K562 (cell line): ENCODE data around the gene COQ2. TPM values are rescaled to one million over a fixed set of nuclear protein-coding genes. Genes with fewer than 3 reads are reported as not detected.
A peak's percentile ranks its signal among the peaks of the same experiment; 100 is the strongest.

Source experiments
- C11orf30 ChIP-seq: fragments of 450-650 bp; IDR thresholded peaks from 2 replicates; pipeline ENCODE4 v1.6.1; 2016; ENCODE audit warnings: low read depth, mild to moderate bottlenecking
- CBX5 ChIP-seq: IDR thresholded peaks from 2 replicates; pipeline ENCODE4 v1.6.1; 2014; ENCODE audit warnings: low read depth, borderline replicate concordance
- CREM ChIP-seq: IDR thresholded peaks from 2 replicates; pipeline ENCODE4 v1.6.1; 2014; ENCODE audit warnings: antibody characterized with exemption, low read depth
- DDX20 ChIP-seq: fragments of 450-650 bp; IDR thresholded peaks from 2 replicates; pipeline ENCODE4 v1.6.1; 2016; ENCODE audit warnings: missing genetic modification characterization, low read depth, mild to moderate bottlenecking, missing compliant biosample characterization, moderate library complexity
- HDAC1 ChIP-seq, 2 experiments: fragments of 450-650 bp; IDR thresholded peaks; 2 replicates each; pipeline ENCODE4 v1.6.1; 2016 to 2017; ENCODE audit warnings: inconsistent platforms in 1 of 2, mild to moderate bottlenecking in 1 of 2, moderate library complexity in 1 of 2
- HLTF ChIP-seq: fragments of 450-650 bp; IDR thresholded peaks from 2 replicates; pipeline ENCODE4 v1.6.1; 2016
- HMG20A ChIP-seq: fragments of 450-650 bp; formaldehyde crosslinking; conservative IDR thresholded peaks from 2 replicates; pipeline ENCODE4 v1.4.0; 2020; ENCODE audit warnings: mild to moderate bottlenecking, mixed read lengths
- KAT7 ChIP-seq: sonication (generic); formaldehyde crosslinking; IDR thresholded peaks from 2 replicates; pipeline ENCODE4 v1.8.0; 2022; ENCODE audit warnings: missing genetic modification reagents, mild to moderate bottlenecking, borderline replicate concordance
- LARP7 ChIP-seq: fragments of 450-650 bp; IDR thresholded peaks from 2 replicates; pipeline ENCODE4 v1.6.1; 2016
- MEF2D ChIP-seq: conservative IDR thresholded peaks from 2 replicates; pipeline ENCODE4 v1.6.1; 2016; ENCODE audit warnings: low read depth, missing genetic modification characterization, missing compliant biosample characterization
- MTA3 ChIP-seq: fragments of 450-650 bp; formaldehyde crosslinking; IDR thresholded peaks from 2 replicates; pipeline ENCODE4 v1.6.1; 2017; ENCODE audit warnings: mild to moderate bottlenecking, borderline replicate concordance
- NFATC3 ChIP-seq: fragments of 450-650 bp; IDR thresholded peaks from 2 replicates; pipeline ENCODE4 v1.6.1; 2017; ENCODE audit warnings: mild to moderate bottlenecking
- PHF21A ChIP-seq: fragments of 450-650 bp; IDR thresholded peaks from 2 replicates; pipeline ENCODE4 v1.6.1; 2017; ENCODE audit warnings: low read depth, borderline replicate concordance
- SMARCA4 ChIP-seq: fragments of 450-650 bp; IDR thresholded peaks from 2 replicates; pipeline ENCODE4 v1.6.1; 2016
- SMARCE1 ChIP-seq: fragments of 450-650 bp; IDR thresholded peaks from 2 replicates; pipeline ENCODE4 v1.7.1; 2016; ENCODE audit warnings: mild to moderate bottlenecking
- TCFL5 ChIP-seq: fragments of 250-450 bp; sonication (Bioruptor Pico); conservative IDR thresholded peaks from 2 replicates; pipeline ENCODE4 v1.6.1; 2021; ENCODE audit warnings: mild to moderate bottlenecking, moderate library complexity, matching md5 sums
- TEAD4 ChIP-seq, 2 experiments: sonication (generic) in 1 of 2; formaldehyde crosslinking in 1 of 2; IDR thresholded peaks; 2 replicates each; pipeline versions ENCODE4 v1.6.1 to v1.8.0; 2012 to 2022; ENCODE audit warnings: borderline replicate concordance in 1 of 2, inconsistent platforms in 1 of 2, low read length in 1 of 2, mild to moderate bottlenecking in 1 of 2, missing genetic modification reagents in 1 of 2
- XRCC5 ChIP-seq: fragments of 200-400 bp; formaldehyde crosslinking; IDR thresholded peaks from 2 replicates; pipeline ENCODE4 v1.6.1; 2017; ENCODE audit warnings: low read depth, mild to moderate bottlenecking, low read length
- ZC3H8 ChIP-seq: fragments of 450-650 bp; IDR thresholded peaks from 2 replicates; pipeline ENCODE4 v1.6.1; 2017
- ZFP1 ChIP-seq: fragments of 450-650 bp; formaldehyde crosslinking; IDR thresholded peaks from 2 replicates; pipeline ENCODE4 v1.4.0; 2020; ENCODE audit warnings: mild to moderate bottlenecking, mixed read lengths
- ZNF124 ChIP-seq: sonication (generic); formaldehyde crosslinking; IDR thresholded peaks from 2 replicates; pipeline ENCODE4 v1.8.1; 2022; ENCODE audit warnings: missing genetic modification reagents
- ZNF232 ChIP-seq: sonication (generic); formaldehyde crosslinking; IDR thresholded peaks from 2 replicates; pipeline ENCODE4 v1.8.0; 2022; ENCODE audit warnings: mild to moderate bottlenecking, missing genetic modification reagents
- ZNF695 ChIP-seq: fragments of 450-650 bp; formaldehyde crosslinking; IDR thresholded peaks from 2 replicates; pipeline ENCODE4 v1.4.0; 2020; ENCODE audit warnings: mild to moderate bottlenecking, moderate library complexity
- polyA plus RNA-seq, 8 experiments: library from polyadenylated mRNA; depleted of rRNA in 4 of 8; stranded (reverse) in 5 of 8; unstranded in 3 of 8; fragments of >200 nt; fragmentation: Nextera tagmentation in 2 of 8; fragmentation: Illumina TruSeq in 1 of 8; extraction: Ambion mirVana in 2 of 8; extraction: Trizol in 1 of 8; gene quantifications; 2 replicates each; pipeline versions ENCODE4 v1.2.1 to v1.2.3, GENCODE V29; 2011 to 2014; ENCODE audit warnings: inconsistent platforms in 1 of 8, missing spikeins in 1 of 8
- total RNA-seq, 7 experiments: library from RNA; depleted of rRNA in 6 of 7; stranded (reverse); fragments of >200 nt in 6 of 7; fragmentation: Illumina TruSeq in 2 of 7; extraction: Trizol in 2 of 7; gene quantifications; 2 replicates each; pipeline versions ENCODE4 v1.2.1 to v1.2.3, GENCODE V29; 2011 to 2021; ENCODE audit warnings: low replicate concordance in 1 of 7
- TF ChIP-seq, protein P1 (sequence below): fragments of 450-650 bp; IDR thresholded peaks from 2 replicates; pipeline ENCODE4 v1.6.1; 2016; ENCODE audit warnings: mild to moderate bottlenecking
- TF ChIP-seq, protein P2 (sequence below): fragments of 450-650 bp; formaldehyde crosslinking; IDR thresholded peaks from 2 replicates; pipeline ENCODE4 v1.4.0; 2022; ENCODE audit warnings: mild to moderate bottlenecking, moderate library complexity
- TF ChIP-seq, protein P3 (sequence below), 3 experiments: IDR thresholded peaks in 2 of 3; conservative IDR thresholded peaks in 1 of 3; 2 replicates each; pipeline ENCODE4 v1.5.1; 2011 to 2012; ENCODE audit warnings: low read length in 3 of 3, mild to moderate bottlenecking in 3 of 3, control low read depth in 2 of 3, improper control_type of control experiment in 1 of 3, inconsistent platforms in 1 of 3, low read depth in 1 of 3, mixed read lengths in 1 of 3, moderate library complexity in 1 of 3; ENCODE audit not compliant: insufficient read depth in 2 of 3
- TF ChIP-seq, protein P4 (sequence below): sonication (generic); formaldehyde crosslinking; IDR thresholded peaks from 2 replicates; pipeline ENCODE4 v1.8.0; 2022; ENCODE audit warnings: missing genetic modification reagents, mild to moderate bottlenecking, borderline replicate concordance

Gene COQ2
- total and polyA plus RNA-seq, 9 of the 15 experiments (the other 6 are each of a cell fraction or from before 2014, with no cell fraction given) = 1.9 to 13.5 (median 11.8) TPM

DNA sequence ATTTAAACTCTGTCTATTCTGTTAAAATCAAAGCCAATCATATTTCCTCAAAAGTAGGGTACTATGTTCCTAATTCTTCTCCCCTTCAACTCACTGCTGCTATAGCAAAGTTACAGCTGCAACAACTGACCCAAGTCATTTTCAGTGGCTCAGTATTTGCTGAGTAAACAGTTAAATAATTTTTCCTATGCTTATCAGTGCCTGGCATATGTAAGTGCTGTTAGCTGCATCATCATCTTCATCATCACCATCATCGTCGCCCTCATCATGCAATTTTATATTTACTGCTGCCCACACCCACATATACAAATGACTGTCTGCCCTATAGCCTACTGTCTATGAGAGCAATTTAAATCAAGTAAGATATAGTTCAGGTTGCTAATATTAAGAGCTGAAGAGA, 21.9 kb downstream of the COQ2 start (continued):
- TF ChIP-seq, protein P1, sequence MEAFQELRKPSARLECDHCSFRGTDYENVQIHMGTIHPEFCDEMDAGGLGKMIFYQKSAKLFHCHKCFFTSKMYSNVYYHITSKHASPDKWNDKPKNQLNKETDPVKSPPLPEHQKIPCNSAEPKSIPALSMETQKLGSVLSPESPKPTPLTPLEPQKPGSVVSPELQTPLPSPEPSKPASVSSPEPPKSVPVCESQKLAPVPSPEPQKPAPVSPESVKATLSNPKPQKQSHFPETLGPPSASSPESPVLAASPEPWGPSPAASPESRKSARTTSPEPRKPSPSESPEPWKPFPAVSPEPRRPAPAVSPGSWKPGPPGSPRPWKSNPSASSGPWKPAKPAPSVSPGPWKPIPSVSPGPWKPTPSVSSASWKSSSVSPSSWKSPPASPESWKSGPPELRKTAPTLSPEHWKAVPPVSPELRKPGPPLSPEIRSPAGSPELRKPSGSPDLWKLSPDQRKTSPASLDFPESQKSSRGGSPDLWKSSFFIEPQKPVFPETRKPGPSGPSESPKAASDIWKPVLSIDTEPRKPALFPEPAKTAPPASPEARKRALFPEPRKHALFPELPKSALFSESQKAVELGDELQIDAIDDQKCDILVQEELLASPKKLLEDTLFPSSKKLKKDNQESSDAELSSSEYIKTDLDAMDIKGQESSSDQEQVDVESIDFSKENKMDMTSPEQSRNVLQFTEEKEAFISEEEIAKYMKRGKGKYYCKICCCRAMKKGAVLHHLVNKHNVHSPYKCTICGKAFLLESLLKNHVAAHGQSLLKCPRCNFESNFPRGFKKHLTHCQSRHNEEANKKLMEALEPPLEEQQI = no peak
- TF ChIP-seq CBX5 = no peak
- TF ChIP-seq MTA3 = no peak
- no peak for TF ChIP-seq ZNF695 (CRISPR knock-in tag)
- TF ChIP-seq C11orf30 = peak; percentile 96
- TF ChIP-seq SMARCA4 = peak; percentile 73
- TF ChIP-seq TCFL5 (CRISPR knock-in tag) = no peak
- TF ChIP-seq CREM = 0 out of 2 replicates have a peak, but pooled peaks have one; percentile 16
- no peak for TF ChIP-seq KAT7
- TF ChIP-seq HMG20A (CRISPR knock-in tag) = no peak
- TF ChIP-seq NFATC3 = no peak
- no peak for TF ChIP-seq HDAC1 (IDR thresholded peaks at IDR 0.05)
- TF ChIP-seq ZNF124 (CRISPR knock-in tag) = no peak
- no peak for TF ChIP-seq DDX20 (tag)
- no peak for TF ChIP-seq MEF2D (tag)
- TF ChIP-seq, protein P2, sequence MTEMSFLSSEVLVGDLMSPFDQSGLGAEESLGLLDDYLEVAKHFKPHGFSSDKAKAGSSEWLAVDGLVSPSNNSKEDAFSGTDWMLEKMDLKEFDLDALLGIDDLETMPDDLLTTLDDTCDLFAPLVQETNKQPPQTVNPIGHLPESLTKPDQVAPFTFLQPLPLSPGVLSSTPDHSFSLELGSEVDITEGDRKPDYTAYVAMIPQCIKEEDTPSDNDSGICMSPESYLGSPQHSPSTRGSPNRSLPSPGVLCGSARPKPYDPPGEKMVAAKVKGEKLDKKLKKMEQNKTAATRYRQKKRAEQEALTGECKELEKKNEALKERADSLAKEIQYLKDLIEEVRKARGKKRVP (CRISPR knock-in tag) = no peak
- TF ChIP-seq, protein P3, sequence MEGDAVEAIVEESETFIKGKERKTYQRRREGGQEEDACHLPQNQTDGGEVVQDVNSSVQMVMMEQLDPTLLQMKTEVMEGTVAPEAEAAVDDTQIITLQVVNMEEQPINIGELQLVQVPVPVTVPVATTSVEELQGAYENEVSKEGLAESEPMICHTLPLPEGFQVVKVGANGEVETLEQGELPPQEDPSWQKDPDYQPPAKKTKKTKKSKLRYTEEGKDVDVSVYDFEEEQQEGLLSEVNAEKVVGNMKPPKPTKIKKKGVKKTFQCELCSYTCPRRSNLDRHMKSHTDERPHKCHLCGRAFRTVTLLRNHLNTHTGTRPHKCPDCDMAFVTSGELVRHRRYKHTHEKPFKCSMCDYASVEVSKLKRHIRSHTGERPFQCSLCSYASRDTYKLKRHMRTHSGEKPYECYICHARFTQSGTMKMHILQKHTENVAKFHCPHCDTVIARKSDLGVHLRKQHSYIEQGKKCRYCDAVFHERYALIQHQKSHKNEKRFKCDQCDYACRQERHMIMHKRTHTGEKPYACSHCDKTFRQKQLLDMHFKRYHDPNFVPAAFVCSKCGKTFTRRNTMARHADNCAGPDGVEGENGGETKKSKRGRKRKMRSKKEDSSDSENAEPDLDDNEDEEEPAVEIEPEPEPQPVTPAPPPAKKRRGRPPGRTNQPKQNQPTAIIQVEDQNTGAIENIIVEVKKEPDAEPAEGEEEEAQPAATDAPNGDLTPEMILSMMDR (IDR thresholded peaks at IDR 0.05 in 2 of 3, conservative IDR thresholded peaks at IDR 0.05 in 1 of 3; ENCODE audit: insufficient read depth in 2 of 3, low read depth in 1 of 3, low read length in 3 of 3) = no peak
- peak; percentile 37; the same call in 1 of the 2 replicates for TF ChIP-seq TEAD4 (IDR thresholded peaks at IDR 0.05; ENCODE audit: low read length)
- no peak for TF ChIP-seq TEAD4 (CRISPR knock-in tag; IDR thresholded peaks at IDR 0.05; ENCODE audit: borderline replicate concordance)
- TF ChIP-seq, protein P4, sequence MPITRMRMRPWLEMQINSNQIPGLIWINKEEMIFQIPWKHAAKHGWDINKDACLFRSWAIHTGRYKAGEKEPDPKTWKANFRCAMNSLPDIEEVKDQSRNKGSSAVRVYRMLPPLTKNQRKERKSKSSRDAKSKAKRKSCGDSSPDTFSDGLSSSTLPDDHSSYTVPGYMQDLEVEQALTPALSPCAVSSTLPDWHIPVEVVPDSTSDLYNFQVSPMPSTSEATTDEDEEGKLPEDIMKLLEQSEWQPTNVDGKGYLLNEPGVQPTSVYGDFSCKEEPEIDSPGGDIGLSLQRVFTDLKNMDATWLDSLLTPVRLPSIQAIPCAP (CRISPR knock-in tag) = no peak
- 0 out of 2 replicates have a peak, but pooled peaks have one; percentile 36 for TF ChIP-seq SMARCE1
- no peak for TF ChIP-seq HLTF
- TF ChIP-seq ZC3H8 = no peak
- no peak for TF ChIP-seq LARP7
- TF ChIP-seq XRCC5 = no peak
- TF ChIP-seq PHF21A = no peak
- TF ChIP-seq ZNF232 (CRISPR knock-in tag) = no peak
- no peak for TF ChIP-seq ZFP1 (CRISPR knock-in tag)
